HG02885 (cell line): ENCODE measurements around the gene NID2.

Experiments
- ATAC-seq: cut with Tn5 transposase; IDR thresholded peaks from one replicate; pipeline ENCODE4 v1.9.1; 2021; ENCODE audit warnings: mild to moderate bottlenecking; ENCODE audit not compliant: unreplicated experiment, poor library complexity

NID2 gene

DNA sequence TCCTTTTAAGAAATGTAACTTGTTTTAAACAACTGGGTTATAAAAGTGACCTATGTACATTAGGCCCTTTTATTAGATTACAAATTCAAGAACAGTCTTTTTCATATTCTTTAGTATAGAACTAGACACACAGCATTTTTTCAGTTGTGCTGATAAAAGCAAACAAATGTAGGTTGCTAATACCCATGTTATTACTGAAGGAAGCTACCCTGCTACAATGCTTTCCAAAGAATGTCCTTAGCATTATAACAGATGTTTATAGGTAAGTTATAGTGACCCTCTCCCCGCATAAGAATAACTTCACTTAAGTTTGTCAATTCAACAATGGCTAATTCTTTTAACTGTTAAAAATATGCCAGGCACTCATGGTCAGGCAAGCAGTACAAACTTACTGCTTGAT is 61.6 kb downstream of the NID2 start:
- ATAC-seq: no peak

GRCh38 chr14:52006361-52006760 is 62.5 kb downstream of the NID2 start:
- no peak for ATAC-seq

GRCh38 chr14:52005625-52006024 is 63.2 kb downstream of the NID2 start:
- ATAC-seq: no peak

GRCh38 chr14:52003324-52003723 is 65.5 kb downstream of the NID2 start:
- ATAC-seq: no peak

GRCh38 chr14:52002542-52002941 is 66.3 kb downstream of the NID2 start:
- ATAC-seq: no peak

DNA sequence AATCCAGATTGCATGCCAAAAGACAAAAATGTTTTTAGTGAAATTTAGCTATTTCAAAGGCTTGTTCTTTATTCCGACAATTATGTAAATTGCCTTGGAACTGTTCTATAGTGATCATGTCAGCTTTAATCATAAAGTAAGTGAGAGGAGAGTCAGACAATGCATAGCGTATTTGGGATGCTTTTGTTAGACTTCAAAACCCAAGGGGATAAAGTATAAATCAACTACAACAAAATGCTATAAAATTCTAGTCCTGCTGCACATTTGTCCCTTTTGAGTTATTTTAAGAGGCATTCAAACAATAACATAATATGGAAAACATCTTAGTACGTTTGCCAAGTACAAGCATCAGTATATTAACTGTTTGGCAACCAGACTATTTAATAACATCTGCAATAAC is 68.2 kb downstream of the NID2 start:
- no peak for ATAC-seq

DNA sequence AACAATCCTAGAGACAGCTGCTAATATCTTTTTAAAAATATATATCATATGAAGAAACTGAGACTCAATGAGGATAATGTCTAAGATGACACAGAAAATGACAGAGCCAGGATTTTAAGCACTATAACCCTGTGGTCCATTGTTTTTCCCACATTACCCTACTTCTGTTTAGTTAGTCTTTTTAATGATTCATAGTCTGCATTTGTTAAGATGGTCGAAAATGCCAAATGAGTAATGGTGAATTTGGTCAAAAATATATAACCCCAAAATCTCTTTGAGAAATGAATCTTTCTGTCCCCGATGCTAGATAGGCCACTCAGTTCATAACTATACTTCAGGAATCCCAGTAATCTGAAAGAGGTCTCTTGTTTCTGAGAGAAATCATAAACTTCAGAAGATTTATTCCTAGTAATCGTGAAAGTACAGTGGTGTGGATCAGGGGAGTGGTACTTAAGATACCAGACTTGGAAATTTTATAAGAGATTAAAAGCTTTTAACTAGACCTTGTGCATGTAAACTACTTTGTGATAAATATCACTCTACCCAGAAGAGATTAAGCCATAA is 68.8 kb downstream of the NID2 start:
- ATAC-seq: no peak

GRCh38 chr14:51999084-51999483 is 69.8 kb downstream of the NID2 start:
- no peak for ATAC-seq

GRCh38 chr14:51998348-51998747 is 70.5 kb downstream of the NID2 start:
- no peak for ATAC-seq

DNA sequence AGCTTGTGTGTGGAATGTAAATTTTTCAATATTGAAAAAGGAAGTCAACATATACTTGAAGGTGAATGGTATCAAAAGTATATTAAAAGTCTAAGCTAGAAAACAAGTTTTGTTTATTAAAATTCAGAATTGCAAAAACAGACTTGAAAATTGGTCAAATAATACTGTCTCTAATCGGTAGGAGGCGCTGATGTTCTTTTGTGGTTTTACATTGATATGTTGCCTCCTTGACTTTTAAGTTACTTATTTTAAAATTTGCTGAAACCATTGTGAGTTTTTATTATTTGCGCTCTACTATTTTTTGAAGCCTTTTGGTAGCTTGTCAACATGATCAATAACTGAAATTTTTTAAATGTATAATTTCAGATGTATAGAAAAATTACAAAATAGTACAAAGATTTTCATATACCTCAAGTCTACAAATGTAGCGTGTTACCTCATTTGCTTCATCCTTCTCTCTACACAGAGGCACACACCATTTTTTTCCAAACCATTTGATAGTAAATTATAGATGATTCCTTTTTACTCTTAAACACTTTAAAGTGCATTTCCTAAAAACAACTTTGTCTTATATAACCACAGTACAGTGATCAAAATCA is 72.6 kb downstream of the NID2 start:
- no peak for ATAC-seq

DNA sequence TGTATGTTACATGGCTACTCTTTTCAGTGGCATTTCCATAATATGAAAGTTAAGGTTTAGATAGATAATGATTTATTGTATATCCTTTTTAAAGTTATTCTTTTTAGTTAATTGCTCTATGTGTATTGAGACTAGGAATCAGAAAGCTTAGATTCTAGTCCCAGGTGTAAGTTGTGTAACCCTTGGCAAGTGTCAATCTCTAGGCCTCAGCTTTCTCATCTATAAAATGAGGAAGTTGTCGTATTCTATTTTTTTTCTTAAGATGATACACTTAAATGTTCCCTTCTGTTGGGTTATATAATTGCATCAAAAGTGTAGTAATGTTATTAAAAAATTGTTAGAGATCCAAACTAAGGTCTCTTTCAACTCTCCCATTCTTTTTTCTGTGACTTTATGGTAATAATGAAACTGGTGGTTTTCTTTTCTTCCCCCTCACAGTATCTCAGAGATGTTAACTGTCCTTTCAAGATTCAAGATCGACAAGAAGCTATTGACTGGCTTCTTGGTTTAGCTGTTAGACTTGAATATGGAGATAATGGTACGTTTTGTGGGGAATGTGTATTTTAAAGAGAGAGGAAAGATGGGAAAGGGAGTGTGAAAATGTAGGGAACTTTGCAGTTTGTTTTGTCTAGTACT is 75.5 kb downstream of the NID2 start:
- ATAC-seq: peak; percentile 27

DNA sequence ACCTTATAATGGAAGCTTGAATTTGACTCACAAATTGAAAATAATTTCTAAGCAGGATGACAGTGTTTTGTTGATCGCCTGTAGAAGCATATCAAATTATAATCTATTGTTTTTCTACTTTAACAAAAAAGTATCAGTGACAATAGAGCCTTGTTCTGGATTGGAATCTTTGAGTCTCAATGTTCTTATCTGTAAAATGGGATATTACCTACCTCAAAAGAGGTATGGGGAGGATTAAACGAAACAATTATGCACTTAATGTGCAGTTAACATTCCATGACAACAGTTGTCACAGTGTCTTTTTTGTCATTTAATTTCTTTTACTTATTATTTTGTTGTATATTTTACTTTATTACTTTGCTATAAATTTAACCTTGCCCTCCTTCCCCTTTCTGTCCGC is 78.4 kb downstream of the NID2 start:
- no peak for ATAC-seq

DNA sequence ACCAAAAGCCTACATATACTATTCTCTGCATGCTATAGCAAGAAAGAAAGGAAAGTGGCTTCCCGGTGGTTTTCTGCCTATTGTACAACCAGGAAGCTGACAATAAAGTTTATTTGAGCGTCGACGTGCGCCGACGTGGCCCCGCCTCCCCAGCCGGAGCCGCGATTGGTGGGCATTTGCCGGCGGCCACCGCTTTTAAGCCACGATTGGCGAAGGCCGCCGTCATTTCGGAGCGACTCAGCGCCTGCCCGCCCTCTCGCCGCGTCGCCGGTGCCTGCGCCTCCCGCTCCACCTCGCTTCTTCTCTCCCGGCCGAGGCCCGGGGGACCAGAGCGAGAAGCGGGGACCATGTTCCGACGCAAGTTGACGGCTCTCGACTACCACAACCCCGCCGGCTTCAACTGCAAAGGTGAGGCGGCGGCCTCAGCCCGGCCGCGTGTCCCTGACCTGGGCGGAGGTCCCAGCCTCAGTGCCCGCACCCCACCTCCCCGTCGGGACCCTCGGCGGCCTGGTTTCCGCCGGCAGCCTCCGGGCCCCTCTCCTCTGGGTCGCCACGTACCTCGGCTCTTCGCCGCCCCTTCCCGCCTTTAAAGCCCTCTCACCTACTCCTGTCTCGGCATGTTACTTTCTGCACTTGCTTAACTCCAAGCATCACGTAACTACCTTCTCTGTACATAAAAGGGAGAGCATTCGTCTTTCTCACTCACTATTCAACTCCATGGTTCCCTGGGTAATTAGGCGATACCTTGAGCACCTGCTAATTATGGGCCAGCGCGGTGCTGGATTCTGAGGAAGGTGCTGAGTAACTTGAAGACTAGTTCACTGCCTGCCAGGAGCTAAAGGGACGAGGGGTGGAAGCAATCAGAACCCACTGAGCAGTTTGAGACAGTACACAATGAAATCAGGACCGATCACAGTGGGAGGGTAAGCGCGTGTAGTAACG is 79.3 kb downstream of the NID2 start, which contains the start of gene RTRAF:
TSS of gene RTRAF (plus strand) at position 254 of the 942 bp plus-strand sequence. CDS start at position 348, 94 bp downstream.
- ATAC-seq: peak; percentile 94

GRCh38 chr14:51988221-51988620 is 80.6 kb downstream of the NID2 start:
- ATAC-seq: no peak

DNA sequence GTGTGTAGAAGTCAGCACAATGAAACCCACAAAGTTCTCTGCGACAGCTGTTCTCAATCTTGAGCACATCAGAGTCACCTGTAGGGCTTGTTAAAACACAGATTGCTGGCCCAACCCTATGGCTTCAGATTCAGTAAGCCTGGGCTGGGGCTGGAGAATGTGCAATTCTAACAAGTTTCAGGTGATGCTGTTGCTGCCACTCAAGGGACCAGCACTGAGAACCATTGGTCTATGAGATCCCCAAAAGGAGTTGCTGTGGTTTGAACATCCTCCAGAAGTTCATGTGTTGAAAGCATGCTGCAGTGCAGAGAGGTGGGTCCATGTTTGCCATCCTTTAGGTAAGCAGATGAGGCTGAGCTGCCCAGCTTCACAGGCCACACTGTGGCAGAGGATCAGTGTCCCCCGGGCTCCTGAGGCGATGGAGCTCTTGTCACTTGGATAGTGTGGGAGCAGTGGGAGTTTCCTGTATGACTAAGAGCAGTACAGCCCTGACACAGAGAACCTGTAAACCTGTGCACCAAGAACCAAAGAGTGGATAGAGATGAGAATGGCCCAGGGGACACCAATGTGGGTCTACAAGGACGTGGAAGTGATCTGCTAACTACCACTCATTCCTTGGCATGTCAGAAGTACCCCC is 87.5 kb downstream of the NID2 start:
- peak; percentile 73 for ATAC-seq

GRCh38 chr14:51979088-51979709 is 89.7 kb downstream of the NID2 start:
- peak; percentile 74 for ATAC-seq

DNA sequence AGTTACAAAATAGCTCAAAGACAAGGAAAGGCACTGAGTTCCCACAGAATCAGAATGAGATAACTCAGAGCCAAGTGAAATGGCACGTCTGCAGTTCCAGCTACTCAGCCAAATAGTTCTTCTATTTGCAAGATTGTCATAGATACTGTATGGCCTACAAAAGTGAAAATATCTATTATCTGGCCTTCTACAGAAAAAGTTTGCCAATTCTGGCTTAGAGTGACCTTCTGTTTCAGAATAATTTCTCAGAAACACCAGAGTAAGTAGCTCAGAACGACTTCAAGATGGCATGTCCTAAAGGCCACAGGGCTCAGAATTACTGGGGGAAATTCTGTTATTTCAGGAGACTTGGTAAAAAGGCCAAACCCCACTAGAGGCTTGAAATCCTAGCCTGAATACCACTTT is 90.2 kb downstream of the NID2 start:
- no peak for ATAC-seq

- ATAC-seq: no peak
These were observed 91.8 kb downstream of the NID2 start for GRCh38 chr14:51977075-51977474.

DNA sequence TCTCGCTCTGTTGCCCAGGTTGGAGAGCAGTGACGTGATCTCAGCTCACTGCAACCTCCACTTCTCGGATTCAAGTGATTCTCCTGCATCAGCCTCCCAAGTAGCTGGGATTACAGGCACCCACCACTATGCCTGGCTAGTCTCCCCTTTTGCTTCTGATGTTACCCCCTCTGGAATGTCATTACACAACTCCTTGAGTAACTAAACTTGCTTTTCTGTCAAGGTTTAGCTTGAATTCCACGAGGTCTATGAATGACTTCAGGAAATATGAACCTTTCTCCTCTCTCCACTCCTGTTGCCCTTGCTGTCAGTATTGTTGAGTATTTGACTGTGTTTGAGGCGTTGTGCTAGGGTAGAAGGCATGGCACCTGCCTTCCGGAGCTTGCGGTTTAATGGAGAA is 96.3 kb downstream of the NID2 start:
- ATAC-seq: no peak
